ENCODE measurements around the gene VTI1A.

GRCh38 chr10:112795067-112795466 lies 348.1 kb downstream of the VTI1A start:
- TF ChIP-seq CTCF (CRISPR knock-in tag; IDR thresholded peaks at IDR 0.05) = no peak
- TF ChIP-seq, protein P1, sequence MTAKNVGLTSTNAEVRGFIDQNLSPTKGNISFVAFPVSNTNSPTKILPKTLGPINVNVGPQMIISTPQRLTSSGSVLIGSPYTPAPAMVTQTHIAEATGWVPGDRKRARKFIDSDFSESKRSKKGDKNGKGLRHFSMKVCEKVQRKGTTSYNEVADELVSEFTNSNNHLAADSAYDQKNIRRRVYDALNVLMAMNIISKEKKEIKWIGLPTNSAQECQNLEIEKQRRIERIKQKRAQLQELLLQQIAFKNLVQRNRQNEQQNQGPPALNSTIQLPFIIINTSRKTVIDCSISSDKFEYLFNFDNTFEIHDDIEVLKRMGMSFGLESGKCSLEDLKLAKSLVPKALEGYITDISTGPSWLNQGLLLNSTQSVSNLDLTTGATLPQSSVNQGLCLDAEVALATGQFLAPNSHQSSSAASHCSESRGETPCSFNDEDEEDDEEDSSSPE (CRISPR knock-in tag; IDR thresholded peaks at IDR 0.05) = no peak
- no peak for TF ChIP-seq U2AF1 (optimal IDR thresholded peaks at IDR 0.05; ENCODE audit: low read depth, low read length)

Measured in HepG2 (cell line).